LNCaP clone FGC (cell line): ENCODE measurements around the gene MBD6.
"Not testable (repeated sequence)": the region's sequence is repeated elsewhere in the genome, so short reads cannot be mapped to it uniquely, and the experiment has no call there.

Source experiments
- DNase-seq: peaks from one replicate; pipeline ENCODE4 v3.0.0-alpha.2; 2011; ENCODE audit warnings: low read depth
- H3K4me3 ChIP-seq: 2 replicates; pipeline ENCODE4 v1.5.1; 2011; ENCODE audit warnings: mild to moderate bottlenecking, low read depth, low read length, control low read depth
- TF ChIP-seq, protein P1 (sequence below): IDR thresholded peaks from 2 replicates; pipeline ENCODE4 v1.5.1; 2012; ENCODE audit warnings: mild to moderate bottlenecking; ENCODE audit not compliant: control insufficient read depth, insufficient read depth; ENCODE audit errors: extremely low read depth

Gene MBD6

DNA sequence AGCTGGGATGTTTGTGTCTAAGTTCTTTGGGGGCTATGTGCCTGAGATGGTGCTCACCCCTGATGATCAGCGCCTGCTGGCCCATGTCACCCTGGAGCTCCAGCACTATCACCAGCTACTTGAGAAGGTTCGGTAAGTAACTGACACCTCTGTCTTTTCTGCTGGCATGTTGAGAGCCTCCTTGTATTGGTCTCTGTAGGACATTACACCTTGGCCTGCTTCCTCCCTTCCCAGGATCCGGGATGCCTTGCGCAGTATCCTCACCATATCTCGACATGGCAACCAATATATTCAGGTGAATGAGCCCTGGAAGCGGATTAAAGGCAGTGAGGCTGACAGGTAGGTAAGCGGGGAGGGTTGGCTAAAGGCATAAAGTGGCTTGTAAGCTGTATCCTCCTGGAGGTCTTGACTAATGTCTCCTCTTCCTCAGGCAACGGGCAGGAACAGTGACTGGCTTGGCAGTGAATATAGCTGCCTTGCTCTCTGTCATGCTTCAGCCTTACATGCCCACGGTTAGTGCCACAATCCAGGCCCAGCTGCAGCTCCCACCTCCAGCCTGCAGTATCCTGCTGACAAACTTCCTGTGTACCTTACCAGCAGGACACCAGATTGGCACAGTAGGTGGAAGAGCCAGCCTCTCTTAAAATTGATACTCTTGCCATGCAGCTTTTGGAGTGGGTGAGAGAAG is 7.8 kb upstream of the MBD6 start:
- TF ChIP-seq, protein P1, sequence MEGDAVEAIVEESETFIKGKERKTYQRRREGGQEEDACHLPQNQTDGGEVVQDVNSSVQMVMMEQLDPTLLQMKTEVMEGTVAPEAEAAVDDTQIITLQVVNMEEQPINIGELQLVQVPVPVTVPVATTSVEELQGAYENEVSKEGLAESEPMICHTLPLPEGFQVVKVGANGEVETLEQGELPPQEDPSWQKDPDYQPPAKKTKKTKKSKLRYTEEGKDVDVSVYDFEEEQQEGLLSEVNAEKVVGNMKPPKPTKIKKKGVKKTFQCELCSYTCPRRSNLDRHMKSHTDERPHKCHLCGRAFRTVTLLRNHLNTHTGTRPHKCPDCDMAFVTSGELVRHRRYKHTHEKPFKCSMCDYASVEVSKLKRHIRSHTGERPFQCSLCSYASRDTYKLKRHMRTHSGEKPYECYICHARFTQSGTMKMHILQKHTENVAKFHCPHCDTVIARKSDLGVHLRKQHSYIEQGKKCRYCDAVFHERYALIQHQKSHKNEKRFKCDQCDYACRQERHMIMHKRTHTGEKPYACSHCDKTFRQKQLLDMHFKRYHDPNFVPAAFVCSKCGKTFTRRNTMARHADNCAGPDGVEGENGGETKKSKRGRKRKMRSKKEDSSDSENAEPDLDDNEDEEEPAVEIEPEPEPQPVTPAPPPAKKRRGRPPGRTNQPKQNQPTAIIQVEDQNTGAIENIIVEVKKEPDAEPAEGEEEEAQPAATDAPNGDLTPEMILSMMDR, result no peak
- DNase-seq, result no peak
- H3K4me3 ChIP-seq, result no peak overlapping the region

DNA sequence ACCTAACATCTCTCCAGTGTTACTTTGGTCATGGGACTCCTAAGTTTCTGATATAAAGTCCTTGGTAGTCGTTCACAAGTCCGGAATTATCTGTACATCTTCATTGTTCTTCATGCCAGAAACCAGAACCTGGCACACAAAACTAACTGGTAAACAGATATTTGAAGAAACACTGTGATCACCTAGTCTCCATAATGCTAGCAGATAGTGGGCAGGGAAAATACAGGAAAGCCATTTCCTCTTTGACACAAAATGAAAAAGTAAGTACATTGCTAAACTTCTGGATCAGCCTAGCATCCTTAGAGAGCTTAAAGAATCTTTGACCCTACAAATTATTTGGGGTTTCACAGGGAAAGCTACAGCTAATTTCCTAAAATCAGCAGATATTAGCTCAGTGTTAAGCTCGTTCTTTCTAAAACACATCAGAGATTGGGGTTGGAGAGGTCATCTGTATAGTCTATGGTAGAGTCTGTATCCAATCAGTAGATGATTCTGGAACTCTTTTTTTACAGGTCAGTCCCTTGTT is 7.2 kb upstream of the MBD6 start:
- peak; percentile 66 for DNase-seq
- TF ChIP-seq, protein P1, result no peak
- no peak overlapping the region for H3K4me3 ChIP-seq

DNA sequence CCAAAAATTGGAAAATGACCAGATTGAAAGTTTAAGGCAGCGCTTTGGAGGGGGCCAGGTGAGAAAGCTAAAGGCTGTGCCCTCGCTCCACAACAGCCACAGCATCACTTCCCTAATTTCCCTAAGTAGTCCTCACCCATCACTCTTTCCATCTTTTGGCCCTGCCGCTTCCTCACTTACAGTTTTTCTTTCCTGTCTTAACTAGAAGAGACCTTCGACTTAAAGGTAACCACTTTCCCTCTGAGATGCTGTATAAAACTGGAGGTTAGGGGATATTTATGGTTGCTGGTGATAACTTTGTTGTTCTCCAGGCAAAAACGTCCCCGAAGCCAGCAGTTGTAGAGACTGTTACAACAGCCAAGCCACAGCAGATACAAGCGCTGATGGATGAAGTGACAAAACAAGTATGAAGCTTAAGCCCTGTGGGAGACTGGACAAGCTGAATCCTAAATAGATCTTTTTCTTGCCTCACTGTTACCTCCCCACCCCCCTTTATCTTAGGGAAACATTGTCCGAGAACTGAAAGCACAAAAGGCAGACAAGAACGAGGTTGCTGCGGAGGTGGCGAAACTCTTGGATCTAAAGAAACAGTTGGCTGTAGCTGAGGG is 6.6 kb upstream of the MBD6 start:
- DNase-seq, result no peak
- TF ChIP-seq, protein P1, result no peak
- no peak overlapping the region for H3K4me3 ChIP-seq

DNA sequence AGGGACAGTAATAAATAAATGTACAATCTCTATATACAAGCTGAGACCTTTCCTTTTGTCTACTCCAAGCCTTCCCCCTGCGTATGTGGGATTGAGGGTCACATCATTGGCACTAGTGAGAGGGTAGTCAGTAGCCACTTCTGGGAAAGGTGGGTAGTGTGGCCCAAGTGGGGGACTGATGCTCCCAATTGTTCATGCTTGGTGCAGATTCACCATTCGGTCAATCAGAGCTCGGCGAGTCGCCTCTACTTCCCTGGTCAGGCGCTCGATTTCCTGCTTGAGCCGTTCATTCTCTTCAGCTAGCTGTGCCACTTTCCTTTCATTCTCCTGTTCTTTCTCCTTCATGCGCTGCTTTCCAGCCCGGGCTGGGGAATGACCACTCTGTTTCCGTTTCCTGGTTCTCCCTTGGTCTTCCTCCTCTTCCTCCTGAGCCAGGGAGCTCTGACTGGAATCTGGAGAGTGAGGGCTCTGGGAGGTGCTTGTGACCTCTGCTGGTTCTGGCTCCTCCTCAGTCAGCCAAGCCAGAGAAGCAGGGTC is 5.9 kb upstream of the MBD6 start:
- TF ChIP-seq, protein P1, result no peak
- H3K4me3 ChIP-seq, result no peak overlapping the region
- DNase-seq, result no peak

DNA sequence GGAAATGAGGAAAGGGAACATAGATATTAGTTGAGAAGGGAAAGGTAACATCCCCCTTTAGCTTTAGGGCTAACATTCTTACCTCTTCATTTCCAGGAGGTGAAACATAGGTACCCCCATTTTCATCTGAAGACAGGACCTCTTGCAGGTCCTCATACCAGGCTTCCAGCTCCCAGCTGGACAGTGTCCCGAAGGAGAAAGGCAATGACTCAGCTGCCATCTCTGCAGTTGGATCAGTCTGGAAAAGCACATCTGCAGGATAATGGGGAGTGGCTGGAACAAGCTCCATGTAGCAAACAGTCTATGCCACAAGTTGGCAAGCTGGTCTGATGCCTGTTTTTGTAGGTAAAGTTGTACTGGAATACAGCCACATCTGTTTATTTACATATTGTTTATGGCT is 5.4 kb upstream of the MBD6 start:
- no peak overlapping the region for H3K4me3 ChIP-seq
- peak; percentile 76 for DNase-seq

DNA sequence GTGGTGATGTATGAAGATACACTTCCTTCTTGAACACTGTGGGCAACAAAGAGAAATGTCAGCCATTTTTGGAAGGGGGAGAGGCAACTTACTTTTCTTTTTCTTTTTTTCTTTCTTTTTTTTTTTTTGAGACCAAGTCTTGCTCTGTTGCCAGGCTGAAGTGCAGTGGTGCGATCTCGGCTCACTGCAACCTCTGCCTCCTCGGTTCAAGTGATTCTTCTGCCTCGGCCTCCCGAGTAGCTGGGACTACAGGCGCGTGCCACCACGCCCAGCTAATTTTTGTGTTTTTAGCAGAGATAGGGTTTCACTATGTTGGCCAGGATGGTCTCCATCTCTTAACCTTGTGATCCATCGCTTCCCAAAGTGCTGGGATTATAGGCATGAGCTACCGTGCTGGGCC is 4.9 kb upstream of the MBD6 start:
- H3K4me3 ChIP-seq, DNase-seq: not testable (repeated sequence)

More for the DNA sequence above, 5.4 kb upstream of the MBD6 start:
- TF ChIP-seq, protein P1, result no peak

DNA sequence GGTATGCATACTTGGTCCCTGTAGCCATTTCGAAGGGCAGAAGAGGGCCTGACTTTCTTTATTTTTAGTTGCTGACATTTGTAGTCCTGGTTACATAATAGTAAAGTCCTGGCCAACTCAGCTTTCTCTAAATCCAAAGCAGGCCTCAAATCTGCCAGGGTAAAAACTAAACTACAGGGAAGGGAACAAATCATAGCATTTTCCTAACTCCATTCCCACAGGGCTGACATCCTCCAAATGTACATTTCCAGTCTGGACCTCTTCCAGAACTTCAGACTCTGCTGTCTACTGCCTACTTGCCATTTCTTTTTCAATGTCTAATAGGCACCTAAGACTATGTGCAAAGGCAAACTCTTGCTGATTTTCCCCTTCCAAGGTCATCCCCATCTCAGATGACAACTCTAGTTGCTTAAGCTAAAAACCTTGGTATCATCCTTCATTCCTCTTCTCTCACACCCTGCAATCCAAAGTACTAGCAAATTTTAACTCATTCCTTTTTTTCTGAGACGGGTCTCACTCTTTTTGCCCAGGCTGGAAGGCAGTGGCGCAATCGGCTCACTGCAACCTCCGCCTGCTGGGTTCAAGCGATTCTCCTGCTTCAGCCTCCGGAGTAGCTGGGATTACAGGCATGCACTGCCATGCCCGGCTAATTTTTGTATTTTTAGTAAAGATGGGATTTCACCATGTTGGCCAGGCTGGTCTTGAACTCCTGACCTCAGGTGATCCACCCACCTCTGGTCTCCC is 4.3 kb upstream of the MBD6 start:
- no peak for DNase-seq
- H3K4me3 ChIP-seq, result peak overlapping the region; percentile 93
- TF ChIP-seq, protein P1, result no peak
